AG10803 (cell line): ENCODE data around the gene ST14.

ENCODE experiments used
- DNase-seq: peaks from one replicate; pipeline ENCODE4 v3.0.0; 2010; ENCODE audit warnings: low read depth
- H3K4me3 ChIP-seq: 2 replicates; pipeline ENCODE4 v1.5.1; 2011; ENCODE audit warnings: mild to moderate bottlenecking, low read length, control low read depth
- TF ChIP-seq, protein P1 (sequence below): conservative IDR thresholded peaks from 2 replicates; pipeline ENCODE4 v1.5.1; 2011; ENCODE audit warnings: mild to moderate bottlenecking, low read length, control low read depth, inconsistent platforms

Gene ST14

DNA sequence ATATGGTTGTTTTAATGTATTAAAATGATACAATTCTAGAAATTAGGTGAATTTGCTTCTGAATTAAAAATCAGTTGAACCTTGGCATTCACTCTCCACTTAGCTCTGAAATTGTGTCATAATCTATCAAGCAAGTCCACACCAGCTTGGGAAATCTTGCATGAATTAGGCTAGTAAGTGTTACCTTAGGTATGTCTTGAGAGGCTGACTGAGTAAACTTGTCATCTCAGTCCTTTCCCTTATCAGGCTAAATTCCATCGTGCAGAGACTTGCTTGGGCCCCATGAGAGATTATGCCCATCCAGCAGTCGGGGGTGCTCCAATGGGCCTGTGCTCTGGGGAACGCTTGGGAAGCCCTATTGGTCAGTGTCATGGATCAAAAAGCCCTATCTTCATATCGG is 33.9 kb upstream of the ST14 start:
- TF ChIP-seq, protein P1, sequence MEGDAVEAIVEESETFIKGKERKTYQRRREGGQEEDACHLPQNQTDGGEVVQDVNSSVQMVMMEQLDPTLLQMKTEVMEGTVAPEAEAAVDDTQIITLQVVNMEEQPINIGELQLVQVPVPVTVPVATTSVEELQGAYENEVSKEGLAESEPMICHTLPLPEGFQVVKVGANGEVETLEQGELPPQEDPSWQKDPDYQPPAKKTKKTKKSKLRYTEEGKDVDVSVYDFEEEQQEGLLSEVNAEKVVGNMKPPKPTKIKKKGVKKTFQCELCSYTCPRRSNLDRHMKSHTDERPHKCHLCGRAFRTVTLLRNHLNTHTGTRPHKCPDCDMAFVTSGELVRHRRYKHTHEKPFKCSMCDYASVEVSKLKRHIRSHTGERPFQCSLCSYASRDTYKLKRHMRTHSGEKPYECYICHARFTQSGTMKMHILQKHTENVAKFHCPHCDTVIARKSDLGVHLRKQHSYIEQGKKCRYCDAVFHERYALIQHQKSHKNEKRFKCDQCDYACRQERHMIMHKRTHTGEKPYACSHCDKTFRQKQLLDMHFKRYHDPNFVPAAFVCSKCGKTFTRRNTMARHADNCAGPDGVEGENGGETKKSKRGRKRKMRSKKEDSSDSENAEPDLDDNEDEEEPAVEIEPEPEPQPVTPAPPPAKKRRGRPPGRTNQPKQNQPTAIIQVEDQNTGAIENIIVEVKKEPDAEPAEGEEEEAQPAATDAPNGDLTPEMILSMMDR, result no peak

DNA sequence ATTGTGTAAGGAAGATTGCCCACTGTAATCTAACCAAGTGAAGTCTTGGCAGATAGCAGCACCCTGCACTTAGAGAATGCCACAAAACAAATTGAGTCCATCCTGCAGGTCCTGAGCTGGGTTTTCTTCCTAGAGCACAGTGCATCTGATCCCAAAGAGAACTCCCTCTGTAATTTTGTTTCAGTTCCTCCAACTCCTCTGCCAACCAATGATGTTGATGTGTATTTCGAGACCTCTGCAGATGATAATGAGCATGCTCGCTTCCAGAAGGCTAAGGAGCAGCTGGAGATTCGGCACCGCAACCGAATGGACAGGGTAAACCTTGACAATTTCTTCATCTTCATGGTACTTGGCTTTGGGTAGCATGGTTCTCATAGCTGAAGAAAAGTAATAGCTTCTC is 33.1 kb upstream of the ST14 start:
- H3K4me3 ChIP-seq, result no peak overlapping the region
- TF ChIP-seq, protein P1, result no peak
- DNase-seq, result no peak

More for the DNA sequence above, 33.9 kb upstream of the ST14 start:
- no peak overlapping the region for H3K4me3 ChIP-seq
- DNase-seq, result no peak

DNA sequence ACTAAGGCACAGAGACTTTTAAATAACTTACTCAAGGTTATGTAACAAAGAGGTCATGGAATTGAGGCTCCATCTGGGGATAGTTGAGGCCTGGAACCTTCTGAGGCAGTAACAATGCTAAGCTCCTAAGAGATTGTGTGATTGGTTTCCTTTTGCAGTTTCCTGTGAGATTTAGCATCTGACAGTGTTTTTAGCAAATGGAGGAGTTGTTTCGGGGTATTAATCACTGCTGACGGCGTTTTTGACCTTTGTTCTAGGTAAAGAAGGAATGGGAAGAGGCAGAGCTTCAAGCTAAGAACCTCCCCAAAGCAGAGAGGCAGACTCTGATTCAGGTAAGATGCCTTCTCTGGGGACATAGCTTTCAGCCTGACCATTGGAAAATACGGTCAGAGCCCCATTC is 32.1 kb upstream of the ST14 start:
- no peak for DNase-seq
- H3K4me3 ChIP-seq, result no peak overlapping the region
- TF ChIP-seq, protein P1, result no peak

DNA sequence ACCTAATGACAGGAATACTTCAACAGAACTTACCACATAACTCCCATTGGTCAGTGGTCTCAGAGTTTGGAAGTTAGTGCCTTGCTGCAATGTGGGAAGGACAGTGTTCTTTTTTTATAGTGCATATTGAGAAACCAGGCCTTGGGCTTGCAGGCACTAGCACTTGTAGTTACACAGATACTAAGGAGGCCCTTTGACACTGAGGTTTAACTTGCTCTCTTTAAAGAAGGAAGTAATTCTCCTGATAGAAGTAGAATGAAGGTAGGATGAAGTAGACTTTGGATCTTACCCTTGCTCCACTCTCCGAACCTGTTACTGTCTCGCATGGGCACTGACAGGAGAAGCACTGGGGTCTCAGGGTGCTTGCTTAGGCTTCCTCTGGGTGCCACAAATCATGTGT is 31.0 kb upstream of the ST14 start:
- no peak for DNase-seq
- H3K4me3 ChIP-seq, result no peak overlapping the region
- TF ChIP-seq, protein P1, result no peak

DNA sequence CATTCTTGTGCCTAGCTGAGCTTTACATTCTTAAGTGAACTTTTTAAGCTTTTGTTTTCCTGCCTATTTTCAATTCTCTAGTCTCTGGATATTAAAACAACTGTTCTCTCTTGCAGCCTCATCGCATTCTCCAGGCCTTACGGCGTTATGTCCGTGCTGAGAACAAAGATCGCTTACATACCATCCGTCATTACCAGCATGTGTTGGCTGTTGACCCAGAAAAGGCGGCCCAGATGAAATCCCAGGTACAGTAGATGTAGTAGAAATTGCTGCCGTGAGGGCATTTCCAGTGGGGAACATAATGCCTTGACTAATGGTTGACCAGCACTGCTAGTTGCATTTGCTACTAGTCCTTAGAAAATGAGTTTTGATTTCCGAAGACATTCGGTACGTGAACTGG is 29.7 kb upstream of the ST14 start:
- TF ChIP-seq, protein P1, result no peak
- H3K4me3 ChIP-seq, result no peak overlapping the region
- DNase-seq, result no peak

DNA sequence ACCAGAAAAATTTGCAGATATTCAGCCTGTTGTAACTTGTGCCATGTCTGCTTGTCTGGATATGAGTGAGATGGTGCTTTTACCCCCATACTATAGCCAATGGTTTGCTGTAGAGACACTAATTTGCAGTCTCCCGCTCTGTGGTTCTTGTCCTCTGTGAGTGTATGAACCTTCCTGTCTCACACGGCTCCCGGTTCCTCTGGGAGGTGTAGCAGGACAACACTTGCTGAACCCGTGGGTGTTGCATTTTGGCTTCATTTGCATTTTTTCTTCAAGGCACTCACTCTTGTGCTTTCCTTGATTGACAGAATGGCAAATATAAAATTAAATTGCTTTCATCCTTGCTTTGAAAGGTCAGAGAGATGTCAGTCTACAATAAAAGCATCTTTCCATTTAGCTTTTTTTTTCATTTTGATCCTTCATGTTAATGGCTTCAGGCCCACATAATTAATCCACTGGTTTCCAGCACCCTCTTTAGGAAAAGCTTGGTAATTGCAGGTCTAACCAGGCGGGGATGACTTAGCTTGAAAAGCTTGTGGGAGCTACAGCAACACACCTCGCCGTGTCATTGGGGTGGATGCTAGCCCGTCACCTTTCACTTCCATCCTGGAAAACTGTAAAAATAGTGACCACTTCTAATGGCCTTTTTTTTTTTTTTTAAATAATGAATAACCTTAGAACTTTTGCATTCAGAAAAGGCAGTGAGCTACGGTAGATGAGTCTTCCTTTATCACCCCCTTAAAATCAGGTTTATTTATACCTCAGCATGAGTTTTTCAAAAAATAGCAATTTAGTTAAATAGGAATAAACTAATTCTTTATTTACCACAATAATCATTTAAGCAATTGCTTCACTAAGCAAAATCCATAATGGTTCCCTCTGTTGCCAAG is 27.4 kb upstream of the ST14 start:
- TF ChIP-seq, protein P1, result peak; percentile 91
- H3K4me3 ChIP-seq, result no peak overlapping the region
- DNase-seq, result peak; percentile 66

DNA sequence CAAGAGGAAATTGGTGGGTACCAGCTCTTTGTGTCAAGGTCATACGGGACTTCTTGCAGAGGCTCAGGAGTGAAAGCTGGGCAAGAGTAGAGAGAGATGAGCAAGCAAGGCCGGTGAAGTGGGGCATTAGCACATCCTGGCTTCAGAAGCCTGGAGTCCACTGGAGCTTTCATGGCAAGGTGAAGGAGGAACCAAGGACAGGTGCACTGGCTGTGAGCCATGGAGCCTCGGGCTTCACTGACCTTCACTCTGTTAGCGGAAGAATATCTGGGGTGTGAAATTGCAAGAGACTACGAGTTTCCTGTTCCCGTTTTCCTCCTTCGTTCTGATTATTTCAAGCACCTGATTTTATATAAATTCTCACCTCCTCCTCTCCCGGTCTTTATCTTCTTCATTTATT is 25.9 kb upstream of the ST14 start:
- TF ChIP-seq, protein P1, result no peak
- no peak for DNase-seq

More for the DNA sequence above, 25.9 kb upstream of the ST14 start:
- H3K4me3 ChIP-seq, result no peak overlapping the region
